HG03565 (cell line): ENCODE data around the gene E2F8.

Experiments
- ATAC-seq: cut with Tn5 transposase; IDR thresholded peaks from one replicate; pipeline ENCODE4 v1.9.1; 2021; ENCODE audit warnings: mild to moderate bottlenecking, moderate library complexity; ENCODE audit not compliant: unreplicated experiment

The E2F8 gene

GRCh38 chr11:19253153-19253745, 12.5 kb upstream of the E2F8 start:
- no peak for ATAC-seq

- ATAC-seq: no peak
Observed at GRCh38 chr11:19252394-19253152, 11.8 kb upstream of the E2F8 start.

- ATAC-seq: no peak
Observed at GRCh38 chr11:19251577-19251976, 10.8 kb upstream of the E2F8 start.

- no peak for ATAC-seq
Observed at GRCh38 chr11:19246816-19247215, 6.1 kb upstream of the E2F8 start.

GRCh38 chr11:19245351-19245750, 4.6 kb upstream of the E2F8 start:
- no peak for ATAC-seq

GRCh38 chr11:19244621-19245020, 3.9 kb upstream of the E2F8 start:
- ATAC-seq: no peak

DNA sequence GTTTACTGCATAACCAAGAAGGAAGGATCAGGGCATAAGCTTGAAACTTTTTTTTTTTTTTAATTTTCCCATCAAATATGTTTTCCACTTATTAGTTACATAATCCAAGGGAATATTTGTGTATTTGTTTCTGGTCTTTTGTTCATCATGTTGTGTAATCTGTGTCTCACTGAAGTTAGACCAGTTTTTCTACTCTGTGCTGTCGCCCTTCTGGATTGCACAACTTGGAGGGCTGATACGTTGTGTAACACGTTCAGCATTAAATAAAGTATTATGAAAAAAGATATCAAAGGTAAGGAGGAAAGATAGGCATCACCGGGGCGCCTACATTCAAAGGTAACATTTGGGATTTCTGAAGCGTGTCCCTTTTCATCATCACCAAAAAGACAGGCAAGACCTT, 3.3 kb upstream of the E2F8 start:
- ATAC-seq: no peak

GRCh38 chr11:19243613-19244012, 2.9 kb upstream of the E2F8 start:
- no peak for ATAC-seq

DNA sequence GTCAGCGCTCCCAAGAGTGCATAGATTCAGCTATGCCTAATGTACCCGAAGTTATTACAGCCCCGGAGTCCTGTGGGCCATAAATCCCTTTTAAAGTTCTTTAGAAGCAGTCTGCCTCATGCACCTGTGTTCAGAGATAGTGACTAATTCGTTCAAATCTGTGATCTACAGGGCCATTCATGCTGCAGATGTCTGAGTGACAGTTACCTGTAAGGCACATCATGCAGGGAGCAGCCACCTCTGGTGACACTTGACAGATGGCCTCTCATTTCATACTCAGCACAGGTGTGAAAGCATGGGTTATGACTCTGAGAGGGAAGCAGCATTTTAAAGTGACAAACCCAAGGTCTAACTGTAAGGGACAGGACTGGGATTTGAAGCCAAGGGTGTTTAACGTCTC, 2.4 kb upstream of the E2F8 start:
- no peak for ATAC-seq

DNA sequence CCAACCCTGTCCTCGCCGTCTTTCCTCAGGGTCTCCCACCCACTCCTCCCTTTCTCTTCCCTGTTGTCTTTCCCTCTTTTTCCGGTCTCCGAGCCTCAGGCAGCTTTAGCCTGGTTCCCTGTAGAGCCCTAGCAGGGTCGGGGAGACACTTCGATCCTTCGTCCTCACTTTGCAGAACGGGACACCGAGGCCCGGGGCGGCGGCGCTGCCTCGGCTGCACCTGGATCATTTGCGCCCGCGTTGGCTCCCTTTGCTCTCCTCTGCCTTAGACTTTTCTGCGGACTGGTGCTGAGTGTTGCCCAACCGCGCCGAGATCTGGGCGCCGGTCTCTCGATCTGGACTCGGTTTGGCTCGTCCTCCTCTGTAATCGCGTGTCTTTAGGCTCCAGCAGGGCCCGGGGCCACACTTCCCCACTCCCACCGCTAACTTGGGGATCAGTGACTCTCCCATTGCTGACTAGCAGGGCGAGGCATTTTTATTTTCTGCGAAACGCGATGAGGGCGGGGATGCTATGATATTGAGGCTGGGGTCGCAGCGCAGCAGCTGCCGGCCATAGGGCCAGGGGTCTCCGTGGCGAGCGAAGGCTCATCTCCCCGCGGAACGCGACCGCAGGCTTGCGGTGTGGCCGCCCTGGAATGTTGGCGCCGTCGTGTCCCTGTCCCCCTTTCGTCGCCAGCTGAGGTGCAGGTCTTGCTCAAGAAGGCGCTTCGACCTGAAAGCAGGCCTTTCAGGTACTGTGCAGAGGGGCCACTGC, 1.6 kb upstream of the E2F8 start:
- no peak for ATAC-seq

DNA sequence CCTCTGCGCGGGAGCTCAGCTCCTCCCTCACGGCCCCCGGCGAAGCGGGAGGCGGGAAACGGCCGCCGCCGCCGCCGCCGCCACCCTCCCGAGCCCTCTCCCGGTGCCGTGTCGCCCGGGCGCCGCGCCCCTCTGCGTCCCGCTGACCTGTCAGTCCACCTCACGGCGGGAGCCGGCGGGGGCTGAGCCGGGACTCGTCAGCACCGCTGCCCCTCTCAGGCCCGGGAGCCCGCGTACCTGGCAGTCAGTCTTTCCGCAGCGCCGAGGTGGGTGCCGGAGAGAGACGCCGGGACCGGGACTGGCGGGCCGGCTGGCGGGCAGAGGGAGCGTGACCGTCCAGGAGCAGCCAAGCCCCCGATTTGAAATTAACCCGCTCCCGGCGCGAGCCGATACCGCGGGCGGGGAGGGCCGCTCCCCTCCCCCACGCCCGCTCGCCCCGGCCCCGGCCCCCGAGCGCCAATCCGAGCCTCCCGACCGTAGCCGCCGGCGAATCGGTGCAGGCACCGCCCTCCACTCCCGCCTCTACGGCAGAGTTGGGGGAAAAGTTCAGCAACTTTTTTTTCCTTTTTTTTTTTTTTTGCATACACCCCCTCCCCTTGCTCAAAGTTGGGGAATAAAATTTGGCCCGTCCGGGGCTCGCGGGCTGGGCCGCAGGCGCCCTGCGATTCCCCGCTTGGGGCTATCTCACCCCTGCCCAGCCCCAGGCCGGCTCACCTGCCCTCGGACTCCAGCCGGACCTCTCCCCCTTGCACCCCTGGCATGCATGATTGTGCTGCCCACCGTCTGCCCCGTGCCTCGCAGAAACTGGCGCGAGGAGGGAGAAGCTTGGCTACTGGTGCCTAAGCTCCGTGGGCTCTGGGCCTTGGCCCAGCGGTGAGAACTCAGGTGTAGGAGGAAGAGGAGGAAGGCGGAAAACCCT, 774 bp upstream of the E2F8 start:
- peak; percentile 12 for ATAC-seq

GRCh38 chr11:19239039-19239438, 1.7 kb downstream of the E2F8 start:
- no peak for ATAC-seq

- ATAC-seq: no peak
Observed at GRCh38 chr11:19237813-19238212, 2.9 kb downstream of the E2F8 start.

DNA sequence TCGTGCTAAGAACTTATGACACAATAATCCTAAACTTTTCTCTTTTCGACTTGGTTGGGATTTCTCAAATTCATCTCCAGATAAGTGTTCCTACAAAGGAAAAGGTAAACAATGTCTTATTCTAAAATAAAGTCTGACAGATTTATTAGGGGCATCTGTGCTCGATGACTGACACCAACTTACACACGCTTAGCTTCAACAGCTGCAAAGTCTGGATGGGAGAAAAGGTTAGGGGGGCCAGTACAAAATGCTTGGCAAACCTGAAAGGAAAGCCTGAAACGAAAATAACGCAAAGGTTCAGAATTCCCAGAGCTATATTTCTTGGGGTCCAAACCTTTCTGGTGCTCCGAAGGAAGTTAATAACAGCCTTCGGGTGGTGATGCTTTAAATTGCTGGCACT, 3.4 kb downstream of the E2F8 start:
- ATAC-seq: no peak

- ATAC-seq: no peak
Observed at GRCh38 chr11:19234231-19234817, 6.4 kb downstream of the E2F8 start.

DNA sequence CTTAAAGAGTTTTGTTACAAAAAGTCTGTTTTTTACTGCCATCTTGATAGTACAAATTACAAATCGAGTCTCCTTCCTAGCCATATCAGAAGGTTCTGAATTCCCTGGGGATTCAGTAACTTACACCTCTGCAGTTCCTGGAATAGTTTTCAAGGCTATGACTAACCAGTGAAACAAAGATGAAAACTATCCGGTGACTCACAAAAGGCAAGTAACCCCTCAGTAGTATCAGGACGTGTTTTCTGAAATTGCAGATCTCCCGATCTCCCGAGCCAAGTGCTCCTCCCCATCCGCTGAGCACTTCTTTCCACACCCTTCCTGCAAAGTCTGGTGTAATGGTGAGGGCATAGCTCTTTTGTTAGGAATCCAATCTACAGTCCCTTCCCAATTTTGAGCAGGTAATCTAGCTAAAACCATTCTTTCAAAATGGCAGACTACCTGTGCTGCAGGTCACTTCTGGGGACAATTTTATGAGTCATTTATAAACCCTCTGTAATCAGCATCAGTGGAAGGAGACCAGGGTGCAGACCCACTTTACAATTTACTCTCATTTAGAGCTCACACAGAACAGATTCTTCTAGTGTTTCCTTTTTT, 7.7 kb downstream of the E2F8 start:
- ATAC-seq: no peak

DNA sequence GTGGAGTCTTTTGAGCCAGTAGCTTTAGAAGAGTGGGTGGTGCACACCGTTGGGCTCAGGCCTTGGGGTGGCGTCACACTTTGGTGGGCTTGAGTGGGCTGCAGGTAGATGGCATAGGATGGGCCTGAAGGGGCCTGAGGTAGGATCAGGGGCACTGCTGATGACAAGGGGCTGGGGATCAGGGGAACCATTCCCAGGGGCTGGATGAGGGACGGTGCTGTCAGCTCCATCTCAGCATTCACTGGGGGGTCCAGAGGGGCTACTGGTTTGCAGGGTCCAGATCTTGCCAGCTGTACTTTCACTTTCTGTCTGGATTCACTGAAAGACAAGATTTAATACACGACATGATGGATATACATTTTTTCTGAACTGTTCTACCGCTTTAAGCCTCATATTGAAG, 11.1 kb downstream of the E2F8 start:
- no peak for ATAC-seq

DNA sequence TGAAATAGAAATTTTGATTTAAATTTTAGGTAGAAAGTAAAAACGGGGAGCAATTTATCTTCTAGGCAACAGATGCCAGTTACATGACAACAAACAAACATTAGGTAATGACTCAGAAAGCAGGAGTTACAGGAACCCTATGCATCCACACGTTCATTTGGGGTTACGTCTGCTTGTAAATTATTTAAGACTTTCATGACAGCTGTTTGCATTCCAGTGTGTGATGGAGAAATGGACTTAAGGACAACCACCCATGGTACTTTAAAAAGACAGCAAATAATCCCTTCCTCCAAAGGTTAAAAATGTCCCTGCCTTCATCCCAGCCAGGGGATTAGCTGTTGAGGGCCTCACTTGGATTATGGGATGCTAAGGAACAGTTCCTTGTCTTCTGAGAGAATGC, 11.8 kb downstream of the E2F8 start:
- no peak for ATAC-seq

DNA sequence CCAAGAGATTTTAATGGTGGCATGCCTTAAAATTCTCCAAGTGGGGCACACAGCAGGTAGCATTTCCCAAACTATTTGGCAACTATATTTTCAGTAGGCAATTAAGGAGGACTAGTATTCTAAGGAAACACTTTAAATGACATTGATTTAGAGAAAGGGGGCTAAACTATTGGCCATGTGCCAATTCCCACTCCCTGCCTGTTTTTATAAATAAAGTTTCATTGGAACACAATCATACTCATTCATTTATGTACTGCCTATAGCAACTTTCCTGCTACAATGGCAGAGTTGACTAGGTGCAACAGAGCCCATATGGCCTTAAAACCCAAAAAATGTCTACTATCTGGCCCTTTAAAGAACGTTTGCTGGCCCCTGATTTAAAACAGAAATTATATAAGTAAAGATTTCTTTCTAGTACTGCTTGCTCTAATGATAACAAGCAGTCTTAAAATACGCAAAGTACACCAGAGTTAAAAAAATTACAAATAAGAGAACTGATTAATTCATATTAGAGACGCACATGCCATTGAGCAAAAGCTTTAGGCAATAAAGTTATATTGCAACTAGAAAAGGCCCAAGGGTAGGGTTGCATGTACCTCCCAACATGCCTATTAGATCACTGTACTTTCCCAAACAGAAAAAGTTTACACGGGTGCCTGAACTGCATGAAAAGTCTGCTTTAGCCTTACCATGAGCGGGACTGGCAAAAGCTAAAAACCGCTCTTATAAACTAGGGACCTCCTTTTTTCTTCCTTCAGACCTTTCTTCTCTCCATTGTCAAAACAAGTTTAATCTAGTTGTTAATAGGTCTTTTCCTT, 14.2 kb downstream of the E2F8 start:
- no peak for ATAC-seq
